Fibroblast of lung (primary cell): ENCODE data around the gene HSP90AB1. TPM values are rescaled to one million over a fixed set of nuclear protein-coding genes. Genes with fewer than 3 reads are reported as not detected.

Experiments used
- DNase-seq, 2 donors: peaks; one replicate each; pipeline versions ENCODE4 v3.0.0 to v3.0.0-alpha.2; 2010; ENCODE audit warnings: low read depth in 2 of 2
- H2AFZ ChIP-seq: 2 replicates; pipeline ENCODE4 v1.5.1; 2012; ENCODE audit warnings: low read length, control low read depth, inconsistent platforms
- H3K27ac ChIP-seq: 2 replicates; pipeline ENCODE4 v1.5.1; 2011; ENCODE audit warnings: low read length, control low read depth; ENCODE audit not compliant: insufficient read depth
- H3K27me3 ChIP-seq: 2 replicates; pipeline ENCODE4 v1.5.1; 2011; ENCODE audit warnings: mild to moderate bottlenecking, low read length; ENCODE audit not compliant: control insufficient read depth, insufficient read depth
- H3K36me3 ChIP-seq: 2 replicates; pipeline ENCODE4 v1.5.1; 2011; ENCODE audit warnings: low read length; ENCODE audit not compliant: control insufficient read depth, insufficient read depth
- H3K4me1 ChIP-seq: 2 replicates; pipeline ENCODE4 v1.5.1; 2011; ENCODE audit warnings: low read length; ENCODE audit not compliant: control insufficient read depth, insufficient read depth; ENCODE audit errors: extremely low read depth
- H3K4me2 ChIP-seq: 2 replicates; pipeline ENCODE4 v1.5.1; 2011; ENCODE audit warnings: low read length, control low read depth; ENCODE audit not compliant: insufficient read depth; ENCODE audit errors: extremely low read depth
- H3K4me3 ChIP-seq, 4 experiments: fragments of 200-600 bp in 1 of 4; sonication (generic) in 1 of 4; replicated peaks in 1 of 4; 2 replicates each; pipeline ENCODE4 v1.5.1; 2011 to 2016; ENCODE audit warnings: low read length in 4 of 4, low read depth in 3 of 4, mild to moderate bottlenecking in 3 of 4, control low read depth in 2 of 4, inconsistent platforms in 1 of 4, mixed read lengths in 1 of 4; ENCODE audit not compliant: insufficient read depth in 1 of 4; ENCODE audit errors: control extremely low read depth in 1 of 4
- H3K79me2 ChIP-seq: 2 replicates; pipeline ENCODE4 v1.5.1; 2012; ENCODE audit warnings: mild to moderate bottlenecking, low read length, inconsistent platforms; ENCODE audit not compliant: control insufficient read depth, insufficient read depth
- H3K9ac ChIP-seq: 2 replicates; pipeline ENCODE4 v1.5.1; 2011; ENCODE audit warnings: mild to moderate bottlenecking, low read length, control low read depth; ENCODE audit not compliant: insufficient read depth
- H3K9me3 ChIP-seq: 2 replicates; pipeline ENCODE4 v1.5.1; 2012; ENCODE audit warnings: low read depth, low read length; ENCODE audit not compliant: control insufficient read depth, insufficient read depth
- H4K20me1 ChIP-seq: 2 replicates; pipeline ENCODE4 v1.5.1; 2011; ENCODE audit warnings: low read length; ENCODE audit not compliant: control insufficient read depth, insufficient read depth; ENCODE audit errors: extremely low read depth
- EZH2 ChIP-seq: IDR thresholded peaks from 2 replicates; pipeline ENCODE4 v1.5.1; 2012; ENCODE audit warnings: low read length, control low read depth, mild to moderate bottlenecking; ENCODE audit errors: missing control alignments
- polyA plus RNA-seq, 2 donors: library from polyadenylated mRNA; depleted of rRNA in 1 of 2; stranded (reverse) in 1 of 2; unstranded in 1 of 2; fragments of >200 nt; gene quantifications; 2 replicates each; pipeline ENCODE4 v1.2.1, GENCODE V29; 2011 to 2012; ENCODE audit warnings: missing spikeins in 1 of 2
- total RNA-seq: library from RNA; depleted of rRNA; stranded (reverse); fragments of >200 nt; gene quantifications from 2 replicates; pipeline ENCODE4 v1.2.1, GENCODE V29; 2014
- TF ChIP-seq, protein P1 (sequence below), 2 donors: IDR thresholded peaks in 1 of 2; conservative IDR thresholded peaks in 1 of 2; 1 replicate in 1 of 2; 2 replicates in 1 of 2; pipeline ENCODE4 v1.5.1; 2011 to 2012; ENCODE audit warnings: low read length in 2 of 2, control low read depth in 1 of 2, inconsistent platforms in 1 of 2, low read depth in 1 of 2, mild to moderate bottlenecking in 1 of 2

HSP90AB1 gene
- total and polyA plus RNA-seq, 2 donors (not counting 1 experiment from before 2014, with no cell fraction given), result 452 to 775 TPM

DNA sequence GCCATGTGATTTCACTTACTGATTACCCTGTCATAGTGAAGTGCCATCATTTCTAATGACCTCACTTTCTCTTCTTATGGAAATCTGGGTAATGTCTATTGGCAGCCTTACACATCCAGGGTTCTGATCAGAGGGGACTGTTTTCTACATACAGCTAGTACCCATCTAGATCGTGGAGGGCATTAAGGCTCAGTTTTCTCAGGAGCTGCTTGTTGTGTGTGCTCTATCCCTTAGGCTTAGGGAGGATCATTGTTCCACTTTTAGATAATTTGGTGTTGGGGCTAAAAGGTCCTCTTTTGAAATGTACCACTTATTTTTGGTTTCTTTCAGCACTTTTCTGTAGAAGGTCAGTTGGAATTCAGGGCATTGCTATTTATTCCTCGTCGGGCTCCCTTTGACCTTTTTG lies 3.8 kb downstream of the HSP90AB1 start:
- H3K4me2 ChIP-seq, result no peak overlapping the region
- H3K27ac ChIP-seq, result peak overlapping the region; percentile 11
- TF ChIP-seq, protein P1, sequence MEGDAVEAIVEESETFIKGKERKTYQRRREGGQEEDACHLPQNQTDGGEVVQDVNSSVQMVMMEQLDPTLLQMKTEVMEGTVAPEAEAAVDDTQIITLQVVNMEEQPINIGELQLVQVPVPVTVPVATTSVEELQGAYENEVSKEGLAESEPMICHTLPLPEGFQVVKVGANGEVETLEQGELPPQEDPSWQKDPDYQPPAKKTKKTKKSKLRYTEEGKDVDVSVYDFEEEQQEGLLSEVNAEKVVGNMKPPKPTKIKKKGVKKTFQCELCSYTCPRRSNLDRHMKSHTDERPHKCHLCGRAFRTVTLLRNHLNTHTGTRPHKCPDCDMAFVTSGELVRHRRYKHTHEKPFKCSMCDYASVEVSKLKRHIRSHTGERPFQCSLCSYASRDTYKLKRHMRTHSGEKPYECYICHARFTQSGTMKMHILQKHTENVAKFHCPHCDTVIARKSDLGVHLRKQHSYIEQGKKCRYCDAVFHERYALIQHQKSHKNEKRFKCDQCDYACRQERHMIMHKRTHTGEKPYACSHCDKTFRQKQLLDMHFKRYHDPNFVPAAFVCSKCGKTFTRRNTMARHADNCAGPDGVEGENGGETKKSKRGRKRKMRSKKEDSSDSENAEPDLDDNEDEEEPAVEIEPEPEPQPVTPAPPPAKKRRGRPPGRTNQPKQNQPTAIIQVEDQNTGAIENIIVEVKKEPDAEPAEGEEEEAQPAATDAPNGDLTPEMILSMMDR (conservative IDR thresholded peaks at IDR 0.05 in 1 of 2, IDR thresholded peaks at IDR 0.05 in 1 of 2; ENCODE audit: low read depth in 1 of 2, low read length in 2 of 2), result no peak
- TF ChIP-seq EZH2, result no peak
- H3K4me3 ChIP-seq, result no peak overlapping the region
- H3K9me3 ChIP-seq, result no peaks in the 10 kb centered on the region
- peaks cover 8% of the 10 kb centered on the region for H4K20me1 ChIP-seq
- H3K4me1 ChIP-seq, result peaks cover 3% of the 10 kb centered on the region
- no peak for DNase-seq
- no peak overlapping the region for H2AFZ ChIP-seq
- peaks cover 64% of the 10 kb centered on the region for H3K79me2 ChIP-seq
- H3K27me3 ChIP-seq, result no peaks in the 10 kb centered on the region
- H3K36me3 ChIP-seq, result peaks cover 34% of the 10 kb centered on the region
- H3K9ac ChIP-seq, result no peak overlapping the region

DNA sequence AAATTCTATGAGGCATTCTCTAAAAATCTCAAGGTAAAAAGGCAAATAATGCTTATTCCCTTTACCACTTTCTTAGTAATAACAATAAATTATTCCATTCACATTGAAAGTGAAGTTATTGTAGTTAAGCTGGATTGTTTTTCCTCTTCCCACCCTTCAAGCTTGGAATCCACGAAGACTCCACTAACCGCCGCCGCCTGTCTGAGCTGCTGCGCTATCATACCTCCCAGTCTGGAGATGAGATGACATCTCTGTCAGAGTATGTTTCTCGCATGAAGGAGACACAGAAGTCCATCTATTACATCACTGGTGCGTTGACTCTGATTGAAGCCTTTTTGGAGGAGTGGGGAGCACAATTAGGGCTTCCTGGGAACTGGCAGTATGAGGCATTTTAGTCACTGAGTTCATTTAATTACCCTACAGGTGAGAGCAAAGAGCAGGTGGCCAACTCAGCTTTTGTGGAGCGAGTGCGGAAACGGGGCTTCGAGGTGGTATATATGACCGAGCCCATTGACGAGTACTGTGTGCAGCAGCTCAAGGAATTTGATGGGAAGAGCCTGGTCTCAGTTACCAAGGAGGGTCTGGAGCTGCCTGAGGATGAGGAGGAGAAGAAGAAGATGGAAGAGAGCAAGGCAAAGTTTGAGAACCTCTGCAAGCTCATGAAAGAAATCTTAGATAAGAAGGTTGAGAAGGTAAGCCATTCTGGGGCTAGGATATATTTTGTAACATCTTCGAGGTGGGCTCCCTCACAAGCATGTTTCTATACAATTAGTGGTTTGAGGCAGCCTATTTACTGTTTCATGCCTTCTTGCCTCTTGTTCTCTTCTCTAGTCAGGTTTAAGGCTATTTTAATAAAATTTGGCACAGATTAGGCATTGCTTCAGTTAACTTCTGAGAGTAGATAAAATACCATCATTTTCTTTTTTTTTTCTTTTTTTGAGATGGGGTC lies 4.9 kb downstream of the HSP90AB1 start:
- Histone ChIP-seq H4K20me1 (peaks cover 8% of the 10 kb centered on the region), H2AFZ (no peak overlapping the region)
- DNase-seq, result no peak

More for the DNA sequence above, 4.9 kb downstream of the HSP90AB1 start:
- Histone ChIP-seq H3K27me3 (no peaks in the 10 kb centered on the region), H3K4me2 (no peak overlapping the region), H3K9me3 (no peaks in the 10 kb centered on the region), H3K27ac (no peak overlapping the region), H3K79me2 (peaks cover 76% of the 10 kb centered on the region), H3K9ac (no peak overlapping the region), H3K36me3 (peaks cover 36% of the 10 kb centered on the region), H3K4me3 (no peak overlapping the region), H3K4me1 (peaks cover 6% of the 10 kb centered on the region)
- no peak for TF ChIP-seq EZH2
- TF ChIP-seq, protein P1 (conservative IDR thresholded peaks at IDR 0.05 in 1 of 2, IDR thresholded peaks at IDR 0.05 in 1 of 2; ENCODE audit: low read depth in 1 of 2, low read length in 2 of 2), result no peak
